Thoracic aorta (tissue), 2 donors: Measurements from ENCODE around the gene GPR107. TPM values are rescaled to one million over a fixed set of nuclear protein-coding genes. Genes with fewer than 3 reads are reported as not detected.

ENCODE experiments used
- ATAC-seq: fragments of 150-250 bp; one replicate; pipeline ENCODE4 v1.8.0; 2017; ENCODE audit warnings: low read depth; ENCODE audit not compliant: insufficient number of reproducible peaks, low FRiP score
- DNase-seq: peaks from one replicate; pipeline ENCODE4 v3.0.0-alpha.2; 2020; ENCODE audit warnings: low spot score
- H3K27ac ChIP-seq, 2 donors: fragments of 200-600 bp; sonication (generic); 1 replicate in 1 of 2; 2 replicates in 1 of 2; pipeline ENCODE4 v1.5.1; 2016; ENCODE audit warnings: mild to moderate bottlenecking in 2 of 2, moderate library complexity in 2 of 2
- H3K27me3 ChIP-seq: fragments of 200-600 bp; sonication (generic); replicated peaks from 2 replicates; pipeline ENCODE4 v1.6.0; 2016; ENCODE audit warnings: mild to moderate bottlenecking; ENCODE audit not compliant: insufficient read depth
- H3K36me3 ChIP-seq: fragments of 200-600 bp; sonication (generic); one replicate; pipeline ENCODE4 v1.5.1; 2016
- H3K4me1 ChIP-seq, 2 donors: fragments of 200-600 bp; sonication (generic); 1 replicate in 1 of 2; 2 replicates in 1 of 2; pipeline versions ENCODE4 v1.5.1 to v1.6.0; 2016; ENCODE audit warnings: low read depth in 2 of 2, mild to moderate bottlenecking in 1 of 2; ENCODE audit not compliant: control insufficient read depth in 1 of 2
- H3K4me3 ChIP-seq: fragments of 200-600 bp; sonication (generic); 2 replicates; pipeline ENCODE4 v1.5.1; 2016; ENCODE audit warnings: mild to moderate bottlenecking
- H3K9me3 ChIP-seq: fragments of 200-600 bp; sonication (generic); 2 replicates; pipeline ENCODE4 v1.5.1; 2016
- total RNA-seq, 2 donors: library from RNA; depleted of rRNA; stranded (reverse); fragments of >200 nt; gene quantifications; one replicate each; pipeline versions ENCODE4 v1.1.0 to v1.2.3, GENCODE V29; 2016
- TF ChIP-seq, protein P1 (sequence below): fragments of 200-600 bp; sonication (generic); IDR thresholded peaks from one replicate; pipeline ENCODE4 v1.5.1; 2019; ENCODE audit warnings: antibody characterized with exemption

Gene GPR107
- total RNA-seq, 2 donors from 2014 or later: 47.5 to 51.9 TPM

DNA sequence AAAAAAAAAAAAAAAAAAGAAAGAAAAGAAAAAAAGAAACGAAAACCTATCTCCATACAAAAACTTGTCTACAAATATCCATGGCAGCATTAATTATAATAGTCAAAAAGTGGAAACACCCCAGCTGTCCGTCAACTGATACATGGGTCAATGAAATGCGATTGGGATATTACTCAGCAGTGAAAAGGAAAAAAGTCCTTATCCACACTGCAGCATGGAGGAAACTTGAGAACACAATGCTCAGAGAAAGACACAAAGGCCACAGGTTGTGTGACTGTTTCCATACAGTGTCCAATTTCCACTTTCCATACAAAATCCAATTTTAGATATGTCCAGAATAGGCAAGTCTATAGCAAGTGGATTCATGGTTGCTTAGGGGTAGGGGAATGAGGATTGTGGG is 94.2 kb downstream of the GPR107 start:
- Histone ChIP-seq H3K9me3 (no peaks in the 10 kb centered on the region), H3K4me3 (no peak overlapping the region), H3K27ac (no peak overlapping the region), H3K36me3 (no peaks in the 10 kb centered on the region), H3K27me3 (no peaks in the 10 kb centered on the region), H3K4me1 (peaks cover 8 to 22% of the 10 kb centered on the region in 2 donors)
- TF ChIP-seq, protein P1, sequence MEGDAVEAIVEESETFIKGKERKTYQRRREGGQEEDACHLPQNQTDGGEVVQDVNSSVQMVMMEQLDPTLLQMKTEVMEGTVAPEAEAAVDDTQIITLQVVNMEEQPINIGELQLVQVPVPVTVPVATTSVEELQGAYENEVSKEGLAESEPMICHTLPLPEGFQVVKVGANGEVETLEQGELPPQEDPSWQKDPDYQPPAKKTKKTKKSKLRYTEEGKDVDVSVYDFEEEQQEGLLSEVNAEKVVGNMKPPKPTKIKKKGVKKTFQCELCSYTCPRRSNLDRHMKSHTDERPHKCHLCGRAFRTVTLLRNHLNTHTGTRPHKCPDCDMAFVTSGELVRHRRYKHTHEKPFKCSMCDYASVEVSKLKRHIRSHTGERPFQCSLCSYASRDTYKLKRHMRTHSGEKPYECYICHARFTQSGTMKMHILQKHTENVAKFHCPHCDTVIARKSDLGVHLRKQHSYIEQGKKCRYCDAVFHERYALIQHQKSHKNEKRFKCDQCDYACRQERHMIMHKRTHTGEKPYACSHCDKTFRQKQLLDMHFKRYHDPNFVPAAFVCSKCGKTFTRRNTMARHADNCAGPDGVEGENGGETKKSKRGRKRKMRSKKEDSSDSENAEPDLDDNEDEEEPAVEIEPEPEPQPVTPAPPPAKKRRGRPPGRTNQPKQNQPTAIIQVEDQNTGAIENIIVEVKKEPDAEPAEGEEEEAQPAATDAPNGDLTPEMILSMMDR: no peak
- ATAC-seq (no peak), DNase-seq (no peak)

GRCh38 chr9:130149031-130149430 is 95.3 kb downstream of the GPR107 start:
- TF ChIP-seq, protein P1: no peak
- ATAC-seq (no peak), DNase-seq (no peak)
- Histone ChIP-seq H3K27ac (no peak overlapping the region), H3K36me3 (no peaks in the 10 kb centered on the region), H3K9me3 (no peaks in the 10 kb centered on the region), H3K4me1 (peaks cover 5 to 16% of the 10 kb centered on the region in 2 donors), H3K27me3 (no peaks in the 10 kb centered on the region), H3K4me3 (no peak overlapping the region)

GRCh38 chr9:130149654-130150286 is 96.1 kb downstream of the GPR107 start:
- Histone ChIP-seq H3K4me1 (peaks cover 0 to 8% of the 10 kb centered on the region in 2 donors), H3K36me3 (no peaks in the 10 kb centered on the region), H3K27me3 (no peaks in the 10 kb centered on the region), H3K9me3 (no peaks in the 10 kb centered on the region), H3K27ac (no peak overlapping the region), H3K4me3 (no peak overlapping the region)
- no peak for ATAC-seq
- TF ChIP-seq, protein P1: no peak
- DNase-seq: no peak

GRCh38 chr9:130150779-130151382 is 97.2 kb downstream of the GPR107 start:
- H3K4me1 ChIP-seq: no peaks in the 10 kb centered on the region
- TF ChIP-seq, protein P1: no peak
- no peaks in the 10 kb centered on the region for H3K36me3 ChIP-seq
- H3K27me3 ChIP-seq: no peaks in the 10 kb centered on the region
- ATAC-seq (no peak), DNase-seq (no peak)
- H3K9me3 ChIP-seq: no peaks in the 10 kb centered on the region
- no peak overlapping the region for H3K27ac ChIP-seq
- H3K4me3 ChIP-seq: no peak overlapping the region

DNA sequence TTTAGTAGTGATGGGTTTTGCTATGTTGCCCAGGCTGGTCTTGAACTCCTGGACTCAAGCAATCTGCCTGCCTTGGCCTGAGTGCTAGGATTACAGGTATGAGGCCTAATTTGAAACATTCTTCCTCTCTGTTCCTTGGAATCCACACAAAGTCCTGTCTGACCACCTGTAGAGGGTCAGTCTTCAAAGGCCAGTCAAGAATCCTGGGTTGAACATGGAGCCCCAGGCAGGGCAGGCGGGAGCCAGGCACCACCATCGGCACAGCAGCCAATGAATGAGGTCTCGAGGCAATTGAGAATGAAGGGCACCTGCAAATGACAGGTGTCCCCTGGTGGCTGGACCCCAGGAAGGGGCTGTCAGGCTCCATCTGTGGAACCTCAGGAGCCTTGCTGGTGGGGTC is 101.1 kb downstream of the GPR107 start:
- no peaks in the 10 kb centered on the region for H3K36me3 ChIP-seq
- no peak overlapping the region for H3K4me3 ChIP-seq
- ATAC-seq (no peak), DNase-seq (no peak)
- H3K9me3 ChIP-seq: no peaks in the 10 kb centered on the region
- no peaks in the 10 kb centered on the region for H3K27me3 ChIP-seq
- peaks cover 0 to 4% of the 10 kb centered on the region in 2 donors for H3K4me1 ChIP-seq
- no peak overlapping the region for H3K27ac ChIP-seq
- TF ChIP-seq, protein P1: no peak
